Glutamatergic neuron (in vitro differentiated cells): ENCODE results near the gene SLC16A1. TPM values are rescaled to one million over a fixed set of nuclear protein-coding genes. Genes with fewer than 3 reads are reported as not detected.
A peak's percentile ranks its signal among the peaks of the same experiment; 100 is the strongest.
"Not testable (repeated sequence)": the region's sequence is repeated elsewhere in the genome, so short reads cannot be mapped to it uniquely, and the experiment has no call there.

Source experiments
- DNase-seq: peaks from one replicate; pipeline ENCODE4 v3.0.0; 2022
- H3K27ac Mint-ChIP-seq: one replicate; pipeline ENCODE4 v1.8.0; 2020; ENCODE audit warnings: mild to moderate bottlenecking, mixed read lengths, inconsistent platforms; ENCODE audit not compliant: unreplicated experiment
- H3K27me3 Mint-ChIP-seq: one replicate; pipeline ENCODE4 v1.8.0; 2020; ENCODE audit warnings: mild to moderate bottlenecking, moderate library complexity, mixed read lengths, inconsistent platforms; ENCODE audit not compliant: unreplicated experiment
- H3K36me3 Mint-ChIP-seq: one replicate; pipeline ENCODE4 v1.8.0; 2020; ENCODE audit warnings: mild to moderate bottlenecking, mixed read lengths, inconsistent platforms; ENCODE audit not compliant: unreplicated experiment
- H3K4me1 Mint-ChIP-seq: one replicate; pipeline ENCODE4 v1.8.0; 2020; ENCODE audit warnings: mild to moderate bottlenecking, low read depth, mixed read lengths, inconsistent platforms; ENCODE audit not compliant: unreplicated experiment
- H3K4me3 Mint-ChIP-seq: one replicate; pipeline ENCODE4 v1.8.0; 2020; ENCODE audit warnings: mild to moderate bottlenecking, mixed read lengths, inconsistent platforms; ENCODE audit not compliant: unreplicated experiment
- H3K9me3 Mint-ChIP-seq: one replicate; pipeline ENCODE4 v1.8.0; 2020; ENCODE audit warnings: mild to moderate bottlenecking, moderate library complexity, mixed read lengths, inconsistent platforms; ENCODE audit not compliant: unreplicated experiment
- CTCF ChIP-seq: fragments of 200-600 bp; sonication (generic); IDR thresholded peaks from one replicate; pipeline ENCODE4 v1.5.0; 2021; ENCODE audit not compliant: partially characterized antibody, unreplicated experiment
- total RNA-seq: library from RNA; stranded (reverse); fragmentation: NEBNext Ultra II Directional; extraction: Animal tissue kit (Norgen Biotek cat#: 25700); gene quantifications from one replicate; pipeline ENCODE4 v1.2.1, GENCODE V29; 2021; ENCODE audit not compliant: unreplicated experiment

The SLC16A1 gene
- total RNA-seq, 1 donor from 2014 or later = 39.5 TPM

DNA sequence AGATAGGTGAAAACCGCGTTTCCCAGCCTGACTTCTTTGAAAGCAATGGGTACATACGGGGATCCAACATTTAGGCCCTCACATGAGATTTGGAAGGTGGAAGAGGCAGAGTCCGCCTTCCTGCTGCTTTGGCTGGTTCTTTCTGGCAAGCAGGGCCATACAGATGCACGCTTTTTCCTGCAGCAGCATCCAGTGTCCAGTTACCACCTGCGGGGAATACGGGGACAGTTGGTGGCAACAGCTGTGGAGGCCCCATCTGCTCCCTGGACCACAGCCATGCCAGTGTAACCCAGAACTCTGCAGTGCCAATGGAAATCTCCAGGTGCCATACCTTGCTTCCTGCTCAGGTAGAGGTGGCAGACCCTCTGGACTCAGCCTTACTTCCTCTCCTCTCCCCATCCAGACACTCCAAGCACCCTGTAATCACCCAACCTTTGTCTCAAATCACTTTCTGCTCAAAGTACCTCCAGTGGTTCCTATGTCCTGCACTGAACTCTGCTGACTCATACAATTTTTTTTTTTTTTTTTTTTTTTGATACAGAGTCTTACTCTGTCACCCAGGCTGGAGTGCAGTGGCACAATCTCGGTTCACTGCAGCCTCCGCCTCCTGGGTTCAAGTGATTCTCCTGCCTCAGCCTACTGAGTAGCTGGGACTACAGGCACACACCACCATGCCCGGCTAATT lies 68.3 kb downstream of the SLC16A1 start:
- H3K9me3 Mint-ChIP-seq = no peaks in the 10 kb centered on the region
- no peaks in the 10 kb centered on the region for H3K36me3 Mint-ChIP-seq
- TF ChIP-seq CTCF = no peak
- H3K27me3 Mint-ChIP-seq = peaks cover 2% of the 10 kb centered on the region
- no peak for DNase-seq
- H3K4me3 Mint-ChIP-seq = no peak overlapping the region
- H3K27ac Mint-ChIP-seq = no peak overlapping the region
- peaks cover 2% of the 10 kb centered on the region for H3K4me1 Mint-ChIP-seq

DNA sequence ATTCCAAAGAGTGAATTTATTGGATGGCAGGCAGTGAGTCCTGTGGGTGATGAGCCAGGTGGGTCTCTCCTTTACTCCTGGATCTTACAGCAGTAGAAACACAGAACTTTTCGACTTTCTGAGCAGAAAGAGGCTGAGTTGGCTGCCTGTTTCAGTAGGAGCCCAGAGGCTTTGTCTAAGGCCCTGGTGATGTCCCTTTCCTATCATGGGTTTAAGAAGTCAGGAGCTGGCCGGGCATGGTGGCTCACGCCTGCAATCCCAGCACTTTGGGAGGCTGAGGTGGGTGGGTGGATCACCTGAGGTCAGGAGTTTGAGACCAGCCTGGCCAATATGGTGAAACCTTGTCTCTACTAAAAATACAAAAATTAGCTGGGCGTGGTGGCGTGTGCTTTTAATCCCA lies 71.0 kb downstream of the SLC16A1 start:
- not testable (repeated sequence) for H3K27me3 Mint-ChIP-seq, H3K4me1 Mint-ChIP-seq, H3K9me3 Mint-ChIP-seq, DNase-seq, H3K27ac Mint-ChIP-seq, H3K4me3 Mint-ChIP-seq, H3K36me3 Mint-ChIP-seq

- H3K36me3 Mint-ChIP-seq = no peaks in the 10 kb centered on the region
- no peak for TF ChIP-seq CTCF
- DNase-seq = no peak
- H3K4me3 Mint-ChIP-seq = no peak overlapping the region
- no peaks in the 10 kb centered on the region for H3K9me3 Mint-ChIP-seq
- no peak overlapping the region for H3K27ac Mint-ChIP-seq
- peaks cover 2% of the 10 kb centered on the region for H3K27me3 Mint-ChIP-seq
- H3K4me1 Mint-ChIP-seq = peaks cover 13% of the 10 kb centered on the region
These were observed 73.7 kb downstream of the SLC16A1 start for GRCh38 chr1:112882271-112882744.

DNA sequence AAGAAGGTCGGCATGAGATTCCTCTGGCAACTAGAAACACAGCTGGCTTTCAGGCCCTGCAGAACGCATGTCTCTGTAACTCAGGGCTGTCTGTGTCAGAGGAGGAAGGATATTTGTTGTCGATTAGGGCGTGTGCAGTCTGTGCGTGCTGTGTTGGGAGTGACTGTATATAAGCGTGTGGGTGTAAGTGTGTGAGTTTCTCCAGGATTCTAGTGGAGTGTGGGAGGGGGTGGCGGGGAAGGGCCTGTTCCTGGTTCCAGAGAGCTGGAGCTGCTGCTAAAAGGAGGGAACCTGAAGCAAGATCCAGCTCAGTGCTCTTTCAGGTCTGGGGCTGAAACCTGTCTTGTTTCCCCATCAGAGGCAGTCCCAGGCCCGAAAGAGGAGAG lies 74.3 kb downstream of the SLC16A1 start:
- TF ChIP-seq CTCF = no peak
- Mint-ChIP-seq H3K4me1 (peaks cover 13% of the 10 kb centered on the region), H3K9me3 (no peaks in the 10 kb centered on the region), H3K4me3 (no peak overlapping the region), H3K27me3 (peaks cover 2% of the 10 kb centered on the region), H3K36me3 (no peaks in the 10 kb centered on the region), H3K27ac (peak overlapping the region; percentile 17)
- no peak for DNase-seq

GRCh38 chr1:112879834-112880233 lies 76.2 kb downstream of the SLC16A1 start:
- Mint-ChIP-seq H3K36me3 (no peaks in the 10 kb centered on the region), H3K27ac (no peak overlapping the region), H3K4me1 (peaks cover 13% of the 10 kb centered on the region), H3K9me3 (no peaks in the 10 kb centered on the region), H3K4me3 (no peak overlapping the region), H3K27me3 (no peaks in the 10 kb centered on the region)
- no peak for DNase-seq
- TF ChIP-seq CTCF = no peak
